HG03064 (cell line): ENCODE measurements around the gene G6PC2.
"Not testable (repeated sequence)": the region's sequence is repeated elsewhere in the genome, so short reads cannot be mapped to it uniquely, and the experiment has no call there.

Experiments
- ATAC-seq: cut with Tn5 transposase; IDR thresholded peaks from one replicate; pipeline ENCODE4 v1.9.1; 2021; ENCODE audit warnings: low read depth; ENCODE audit not compliant: unreplicated experiment

The G6PC2 gene

DNA sequence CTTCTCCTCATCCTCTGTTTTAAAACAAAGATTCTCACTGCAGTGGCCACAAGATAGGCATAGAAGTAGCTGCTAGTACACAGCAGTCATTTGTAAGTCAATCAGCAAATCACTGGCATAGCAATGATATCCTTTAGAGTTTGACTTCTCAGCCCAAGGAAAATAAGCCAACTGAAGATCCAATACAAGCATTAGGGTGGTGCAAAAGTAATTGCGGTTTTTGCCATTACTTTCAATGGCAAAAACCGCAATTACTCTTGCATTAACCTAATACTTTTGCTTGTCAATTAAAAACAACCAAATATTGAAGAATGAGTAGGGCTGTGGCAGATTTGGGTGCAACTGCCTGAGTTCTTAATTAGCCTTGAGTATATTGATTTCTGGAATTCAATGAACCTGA, 2.8 kb downstream of the G6PC2 start:
- no peak for ATAC-seq

GRCh38 chr2:168904358-168904757, 3.3 kb downstream of the G6PC2 start:
- ATAC-seq = no peak

DNA sequence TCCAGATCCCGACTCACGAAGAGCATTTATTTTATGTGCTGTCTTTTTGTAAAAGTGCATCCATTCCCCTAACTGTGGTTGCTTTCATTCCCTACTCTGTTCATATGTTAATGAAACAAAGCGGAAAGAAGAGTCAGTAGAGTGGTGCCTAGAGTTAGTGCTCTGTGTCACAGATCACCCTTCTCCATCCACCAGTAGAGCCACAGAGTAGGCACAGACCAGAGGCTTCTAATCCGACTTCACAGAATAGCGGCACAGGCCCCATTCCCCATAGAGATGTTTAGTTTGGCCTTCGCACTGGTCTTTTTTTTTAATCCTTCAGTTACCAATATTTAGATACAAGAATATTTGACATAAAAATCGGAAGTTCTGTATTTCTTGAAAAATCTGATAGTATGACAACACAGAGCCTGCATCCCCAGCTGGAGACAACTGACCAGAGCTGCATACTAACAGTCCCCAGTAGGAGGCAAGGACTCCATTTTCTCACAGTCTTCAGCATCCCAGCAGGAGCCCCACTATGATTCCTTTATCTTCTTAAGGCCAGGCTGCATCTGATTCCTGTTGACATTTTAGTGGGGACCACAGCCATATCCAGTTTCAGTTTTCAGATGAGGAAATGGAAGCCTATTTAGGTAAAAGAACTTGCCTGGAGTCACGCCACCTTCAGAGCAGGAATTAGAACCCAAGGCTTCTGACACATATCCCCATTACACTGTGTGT, 7.0 kb downstream of the G6PC2 start:
- no peak for ATAC-seq

GRCh38 chr2:168910330-168910729, 9.2 kb downstream of the G6PC2 start:
- no peak for ATAC-seq

DNA sequence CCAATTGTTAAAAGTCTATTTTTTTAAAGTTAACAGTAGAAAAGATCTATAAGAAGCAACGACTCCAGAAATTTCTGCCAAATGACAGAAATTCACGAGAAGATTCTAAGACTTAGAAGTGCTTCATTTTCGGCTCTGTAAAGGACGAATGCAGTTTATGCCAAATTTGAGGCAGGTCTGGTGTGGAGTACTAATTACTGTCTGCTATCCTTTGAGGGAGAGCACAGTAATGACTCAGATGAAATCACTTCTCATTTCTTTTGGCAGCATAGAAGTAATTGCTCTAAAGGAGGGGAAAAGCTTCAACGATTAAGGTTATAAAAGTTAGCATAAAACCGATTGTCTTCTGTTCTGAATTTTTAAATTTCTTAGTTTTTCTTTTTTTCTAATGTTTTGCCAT, 11.4 kb downstream of the G6PC2 start:
- ATAC-seq = no peak

DNA sequence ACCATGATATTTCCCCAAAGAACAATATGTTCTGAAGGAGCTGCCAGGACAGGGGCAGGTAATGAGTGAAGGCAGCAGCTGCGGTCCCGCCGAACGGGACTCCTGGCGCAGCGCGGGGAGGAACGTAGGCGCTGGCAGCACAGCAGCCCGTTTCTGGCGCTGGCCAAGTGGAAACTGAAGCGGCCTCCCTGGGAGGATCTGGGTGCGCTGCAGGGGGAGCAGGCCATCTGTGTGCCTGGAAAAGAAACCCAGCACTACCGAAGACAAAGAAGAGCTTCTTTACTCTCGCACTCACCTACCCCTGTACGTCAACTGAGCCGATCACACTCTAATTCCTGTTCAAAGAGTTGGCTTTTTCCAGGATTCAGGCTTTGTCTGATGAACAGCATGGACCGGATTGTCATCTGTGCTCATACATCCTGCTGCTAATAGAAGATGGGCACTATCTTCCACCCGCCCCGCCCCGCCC, 11.8 kb downstream of the G6PC2 start:
- no peak for ATAC-seq

- no peak for ATAC-seq
Observed at GRCh38 chr2:168913495-168913894, 12.4 kb downstream of the G6PC2 start.

DNA sequence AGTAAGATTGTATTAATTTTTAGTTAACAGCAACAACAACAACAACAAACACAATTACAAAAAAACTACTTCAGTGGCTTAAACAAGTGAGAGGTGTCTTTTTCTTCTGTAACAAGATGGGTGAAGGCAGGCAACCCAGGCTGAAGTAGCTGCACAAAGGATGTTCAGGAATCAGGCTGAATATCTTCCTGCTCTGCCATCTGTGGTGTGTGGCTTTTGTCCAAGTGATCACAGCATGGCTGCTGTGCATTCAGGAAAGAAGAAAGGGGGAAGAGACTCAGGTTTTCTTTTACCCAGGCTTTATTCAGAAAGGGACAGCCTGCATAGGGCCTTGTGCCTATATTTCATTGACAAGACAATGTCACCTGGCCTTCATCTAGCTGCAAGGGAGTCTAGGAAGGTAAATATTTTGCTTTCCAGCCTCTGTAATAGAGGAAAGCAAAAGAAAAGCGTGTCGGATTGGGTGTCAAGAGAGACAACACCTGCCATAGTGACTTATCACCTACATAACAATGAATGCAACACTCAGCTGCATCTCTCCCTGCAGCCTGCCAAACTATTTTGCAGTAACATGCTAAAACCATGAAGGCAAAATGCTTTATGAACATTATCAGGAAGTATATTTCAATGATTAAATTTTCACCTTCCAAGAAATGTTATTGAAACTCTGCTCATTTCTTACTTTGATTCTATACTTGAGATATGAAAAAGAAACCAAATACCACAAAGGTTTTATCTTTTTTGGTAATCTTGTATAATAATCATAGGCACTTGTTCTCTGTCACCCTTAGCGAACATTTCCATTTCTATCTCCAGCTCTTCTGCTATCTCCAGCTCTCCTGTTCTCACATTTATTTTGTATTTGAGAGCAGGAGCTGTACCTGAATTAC, 14.6 kb downstream of the G6PC2 start:
- ATAC-seq = no peak

DNA sequence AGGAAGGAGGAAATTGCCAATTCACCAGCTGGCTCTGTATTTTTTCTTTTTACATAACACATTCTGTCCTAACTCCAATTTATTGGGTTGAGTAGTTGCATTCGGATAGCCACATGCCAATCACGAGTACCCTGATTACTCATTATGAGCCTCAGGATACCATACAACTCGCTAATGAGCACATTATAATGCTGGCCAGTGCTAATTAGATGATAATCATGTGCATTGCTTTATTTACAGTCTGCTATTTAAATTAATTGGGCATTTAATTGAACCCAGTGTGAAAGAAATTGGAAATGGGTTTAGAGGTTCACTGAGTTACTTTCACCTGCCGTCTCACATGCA, 15.2 kb downstream of the G6PC2 start:
- no peak for ATAC-seq

DNA sequence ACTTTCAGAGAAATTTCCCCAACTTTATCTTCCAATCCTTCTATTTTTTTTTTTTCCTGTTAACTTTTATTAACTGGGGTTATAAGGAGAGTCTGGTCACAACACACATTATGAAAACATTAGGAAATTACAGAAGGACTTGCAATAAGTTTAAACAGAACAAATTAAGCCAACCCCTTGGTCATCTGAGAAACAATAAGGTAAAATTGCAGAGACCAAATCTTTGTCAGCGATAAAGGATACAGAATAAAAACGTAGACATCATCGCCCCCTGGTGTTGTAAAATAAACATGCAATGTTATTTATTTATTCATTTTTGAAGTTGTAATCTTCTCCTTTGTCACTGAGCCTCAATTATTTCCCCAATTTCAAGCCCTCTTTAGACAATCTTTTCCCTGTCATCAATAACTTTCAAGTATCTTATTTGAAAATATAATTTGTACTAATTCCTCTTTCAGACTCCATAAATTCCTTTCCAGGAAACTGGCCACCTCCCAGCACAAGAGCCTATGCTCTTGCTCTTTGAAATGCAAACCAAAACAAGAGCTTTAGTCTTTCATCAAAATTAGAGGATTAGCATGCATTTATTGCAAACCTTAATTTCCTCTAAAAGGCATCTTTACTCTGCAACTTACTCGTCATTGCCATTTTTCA, 19.5 kb downstream of the G6PC2 start:
- ATAC-seq = no peak

DNA sequence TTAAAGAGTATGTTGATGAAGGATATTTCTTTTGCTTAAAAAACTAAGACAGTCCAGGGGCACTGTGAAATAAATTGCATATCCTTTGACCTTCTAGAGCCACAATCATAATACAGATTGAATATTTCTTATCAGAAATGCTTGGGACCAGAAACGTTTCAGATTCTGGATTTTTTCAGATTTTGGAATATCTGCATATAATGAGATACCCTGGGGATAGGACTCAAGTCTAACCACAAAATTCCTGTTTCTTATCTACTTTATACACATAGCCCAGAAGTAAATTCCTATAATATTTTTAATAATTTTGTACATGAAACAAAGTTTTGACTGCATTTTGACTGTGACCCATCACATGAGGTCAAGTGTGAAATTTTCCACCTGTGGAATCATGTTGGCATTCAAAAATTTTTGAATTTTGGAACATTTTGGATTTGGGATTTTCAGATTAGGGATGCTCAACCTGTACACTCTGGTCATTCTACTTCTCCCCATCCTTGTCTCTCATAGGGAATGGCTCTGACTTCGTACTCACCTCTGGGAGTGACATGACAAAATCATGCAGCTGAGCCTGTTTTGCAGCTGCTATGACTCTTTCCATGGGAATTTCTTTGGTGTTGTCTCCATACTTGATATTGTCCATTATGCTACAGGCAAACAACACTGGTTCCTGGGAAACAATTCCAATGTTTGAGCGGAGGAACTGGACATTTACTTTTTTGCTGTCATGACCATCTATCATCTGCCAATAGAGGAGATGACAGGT, 25.7 kb downstream of the G6PC2 start:
- no peak for ATAC-seq

- ATAC-seq = no peak
Observed at GRCh38 chr2:168928113-168928831, 27.2 kb downstream of the G6PC2 start.

- no peak for ATAC-seq
Observed at GRCh38 chr2:168929031-168929430, 27.9 kb downstream of the G6PC2 start.

DNA sequence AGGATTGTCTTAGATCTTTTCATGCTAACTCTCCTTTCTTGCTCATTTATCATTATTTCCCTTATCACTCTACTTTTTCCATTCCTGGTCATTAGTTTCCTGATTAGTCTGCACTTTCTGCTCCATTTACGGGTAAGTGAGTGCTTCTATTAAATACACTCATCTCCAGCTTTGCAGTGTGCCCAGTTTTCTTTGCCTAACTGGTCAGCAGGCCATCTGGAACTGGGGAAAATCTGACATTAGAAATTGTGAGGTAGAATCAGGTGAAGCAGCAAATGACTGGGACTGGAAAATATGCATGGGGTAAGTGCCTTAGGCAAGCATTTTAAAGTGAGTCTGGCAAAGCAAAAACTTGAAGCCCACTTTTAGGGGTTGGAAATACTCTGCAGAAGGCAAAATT, 29.2 kb downstream of the G6PC2 start:
- ATAC-seq = no peak

DNA sequence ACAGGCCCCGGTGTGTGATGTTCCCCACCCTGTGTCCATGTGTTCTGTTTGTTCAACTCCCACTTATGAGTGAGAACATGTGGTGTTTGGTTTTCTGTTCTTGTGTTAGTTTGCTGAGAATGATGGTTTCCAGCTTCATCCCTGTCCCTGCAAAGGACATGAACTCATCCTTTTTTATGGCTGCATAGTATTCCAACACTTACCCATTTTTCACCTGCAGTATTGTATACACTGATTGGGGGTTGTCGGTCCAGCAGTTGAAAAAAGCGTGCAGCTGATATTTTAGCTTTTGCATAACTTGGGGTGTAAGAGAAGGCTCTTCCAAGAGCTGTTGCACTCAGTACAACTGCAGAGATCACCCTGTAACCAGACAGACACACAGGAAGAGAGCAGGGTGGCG, 31.1 kb downstream of the G6PC2 start:
- not testable (repeated sequence) for ATAC-seq

- no peak for ATAC-seq
Observed at GRCh38 chr2:168934826-168935225, 33.7 kb downstream of the G6PC2 start.

DNA sequence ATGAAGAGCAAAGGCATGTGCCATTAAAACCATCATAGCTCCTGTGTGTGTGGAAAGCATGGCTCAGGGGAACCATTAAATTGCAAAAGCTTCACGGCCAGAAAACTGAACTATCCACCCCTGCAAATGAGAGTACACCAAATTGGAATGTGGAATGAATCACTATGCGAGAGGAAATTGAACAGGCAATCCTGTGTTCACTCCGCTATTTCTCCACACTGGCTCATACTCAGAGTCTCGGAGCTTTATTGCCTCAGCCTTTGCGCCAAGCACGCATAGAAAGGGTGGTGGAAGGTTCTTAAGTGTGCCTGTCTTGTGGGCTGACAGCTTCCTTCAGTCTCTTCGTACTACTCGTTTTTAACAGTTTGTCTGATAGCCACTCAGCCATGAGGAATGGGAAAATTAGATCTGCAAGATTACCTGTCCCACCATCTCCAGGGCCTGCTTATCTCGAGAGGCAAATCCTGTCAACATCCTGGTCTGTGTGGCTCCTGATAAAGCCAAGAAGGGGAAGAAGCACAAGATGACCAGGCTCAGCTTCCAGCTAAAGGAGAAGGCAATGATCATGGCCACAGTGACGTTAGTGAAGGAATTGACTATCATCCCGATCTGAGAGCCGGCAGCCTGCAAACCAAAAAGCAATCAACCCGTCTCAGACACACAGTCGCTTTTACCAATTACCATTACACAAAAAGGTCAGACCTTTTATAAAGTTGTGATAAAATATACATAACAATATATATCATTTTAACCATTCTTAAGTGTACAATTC, 34.9 kb downstream of the G6PC2 start:
- no peak for ATAC-seq

DNA sequence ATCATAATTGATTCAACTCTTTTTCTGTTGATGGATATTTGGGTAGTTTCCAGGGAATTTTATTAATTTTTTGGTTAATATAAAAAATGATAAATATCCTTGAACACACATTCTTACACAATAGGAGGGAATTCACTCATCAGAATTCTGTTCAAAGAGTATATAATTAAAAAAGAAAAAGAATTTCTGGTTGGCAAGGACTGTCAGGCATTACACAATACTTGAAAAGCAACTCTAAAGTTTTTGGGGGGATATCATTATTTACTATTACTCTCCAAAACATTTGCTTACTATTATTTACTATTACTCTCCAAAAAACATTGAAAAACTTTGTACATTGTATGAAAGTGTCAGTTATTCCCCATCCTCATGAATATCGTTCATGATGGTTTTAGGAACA, 38.0 kb downstream of the G6PC2 start:
- ATAC-seq = no peak

DNA sequence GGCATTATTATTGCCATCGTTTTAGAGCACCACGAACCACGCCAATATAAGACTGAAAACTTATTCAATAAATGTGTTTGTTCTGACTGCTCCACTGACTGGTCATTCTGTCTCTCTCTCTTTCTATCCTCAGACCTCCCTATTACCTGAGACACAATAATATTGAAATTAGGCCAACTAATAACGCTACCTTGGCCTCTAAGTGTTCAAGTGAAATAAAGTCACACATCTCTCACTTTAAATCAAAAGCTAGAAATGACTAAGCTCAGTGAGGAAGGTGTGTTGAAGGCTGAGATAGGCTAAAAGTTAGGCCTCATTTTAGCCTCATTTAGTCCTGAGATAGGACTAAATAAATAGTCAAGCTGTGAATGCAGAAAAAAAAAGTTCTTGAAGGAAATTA, 38.8 kb downstream of the G6PC2 start:
- peak; percentile 67 for ATAC-seq
